ENCODE measurements around the gene SLC46A2.

The SLC46A2 gene

GRCh38 chr9:112900488-112900887, 9.8 kb upstream of the SLC46A2 start:
- no peak for DNase-seq (ENCODE audit: low read depth)
- H3K4me3 ChIP-seq (ENCODE audit: low read length) = no peak overlapping the region
- no peak for TF ChIP-seq CTCF (conservative IDR thresholded peaks at IDR 0.05; ENCODE audit: low read depth, low read length)

- no peak for DNase-seq (ENCODE audit: low read depth)
Measured at GRCh38 chr9:112898872-112899311, 8.2 kb upstream of the SLC46A2 start.

GRCh38 chr9:112896131-112896530, 5.5 kb upstream of the SLC46A2 start:
- no peak for TF ChIP-seq CTCF (conservative IDR thresholded peaks at IDR 0.05; ENCODE audit: low read depth, low read length)
- DNase-seq (ENCODE audit: low read depth) = no peak
- no peak overlapping the region for H3K4me3 ChIP-seq (ENCODE audit: low read length)

More at GRCh38 chr9:112898872-112899311, 8.2 kb upstream of the SLC46A2 start:
- H3K4me3 ChIP-seq (ENCODE audit: low read length) = no peak overlapping the region
- no peak for TF ChIP-seq CTCF (conservative IDR thresholded peaks at IDR 0.05; ENCODE audit: low read depth, low read length)

GRCh38 chr9:112894699-112895098, 4.0 kb upstream of the SLC46A2 start:
- H3K4me3 ChIP-seq (ENCODE audit: low read length) = no peak overlapping the region
- no peak for DNase-seq (ENCODE audit: low read depth)
- no peak for TF ChIP-seq CTCF (conservative IDR thresholded peaks at IDR 0.05; ENCODE audit: low read depth, low read length)

GRCh38 chr9:112894041-112894440, 3.4 kb upstream of the SLC46A2 start:
- DNase-seq (ENCODE audit: low read depth) = no peak
- TF ChIP-seq CTCF (conservative IDR thresholded peaks at IDR 0.05; ENCODE audit: low read depth, low read length) = no peak
- H3K4me3 ChIP-seq (ENCODE audit: low read length) = no peak overlapping the region

- no peak for TF ChIP-seq CTCF (conservative IDR thresholded peaks at IDR 0.05; ENCODE audit: low read depth, low read length)
- no peak for DNase-seq (ENCODE audit: low read depth)
- H3K4me3 ChIP-seq (ENCODE audit: low read length) = no peak overlapping the region
Measured at GRCh38 chr9:112892981-112893380, 2.3 kb upstream of the SLC46A2 start.

GRCh38 chr9:112891521-112891920, 845 bp upstream of the SLC46A2 start:
- DNase-seq (ENCODE audit: low read depth) = no peak
- no peak overlapping the region for H3K4me3 ChIP-seq (ENCODE audit: low read length)
- no peak for TF ChIP-seq CTCF (conservative IDR thresholded peaks at IDR 0.05; ENCODE audit: low read depth, low read length)

Data from retinal pigment epithelial cell (primary cell).